Measurements from ENCODE around the gene KANSL1. TPM values are rescaled to one million over a fixed set of nuclear protein-coding genes. Genes with fewer than 3 reads are reported as not detected.

KANSL1 gene
- total RNA-seq, 2 experiments from 2014 or later = 60.9 to 65.5 TPM

- H3K9me3 Mint-ChIP-seq = no peaks in the 10 kb centered on the region
- H3K4me1 Mint-ChIP-seq = peaks cover 71% of the 10 kb centered on the region
- no peak overlapping the region for H3K4me3 Mint-ChIP-seq
- DNase-seq = no peak
- H3K36me3 Mint-ChIP-seq = peaks cover 40% of the 10 kb centered on the region
- no peaks in the 10 kb centered on the region for H3K27me3 Mint-ChIP-seq
- H3K27ac Mint-ChIP-seq = peak overlapping the region; percentile 30
Observed at GRCh38 chr17:46163929-46164594, 29.2 kb downstream of the KANSL1 start.

- peaks cover 73% of the 10 kb centered on the region for H3K4me1 Mint-ChIP-seq
- H3K9me3 Mint-ChIP-seq = no peaks in the 10 kb centered on the region
- H3K4me3 Mint-ChIP-seq = no peak overlapping the region
- H3K36me3 Mint-ChIP-seq = peaks cover 36% of the 10 kb centered on the region
- no peaks in the 10 kb centered on the region for H3K27me3 Mint-ChIP-seq
- no peak overlapping the region for H3K27ac Mint-ChIP-seq
- no peak for DNase-seq
Observed at GRCh38 chr17:46163316-46163715, 29.9 kb downstream of the KANSL1 start.

- peaks cover 71% of the 10 kb centered on the region for H3K4me1 Mint-ChIP-seq
- no peak overlapping the region for H3K27ac Mint-ChIP-seq
- no peak overlapping the region for H3K4me3 Mint-ChIP-seq
- no peak for DNase-seq
- peaks cover 34% of the 10 kb centered on the region for H3K36me3 Mint-ChIP-seq
- no peaks in the 10 kb centered on the region for H3K27me3 Mint-ChIP-seq
- H3K9me3 Mint-ChIP-seq = no peaks in the 10 kb centered on the region
Observed at GRCh38 chr17:46162866-46163265, 30.4 kb downstream of the KANSL1 start.

DNA sequence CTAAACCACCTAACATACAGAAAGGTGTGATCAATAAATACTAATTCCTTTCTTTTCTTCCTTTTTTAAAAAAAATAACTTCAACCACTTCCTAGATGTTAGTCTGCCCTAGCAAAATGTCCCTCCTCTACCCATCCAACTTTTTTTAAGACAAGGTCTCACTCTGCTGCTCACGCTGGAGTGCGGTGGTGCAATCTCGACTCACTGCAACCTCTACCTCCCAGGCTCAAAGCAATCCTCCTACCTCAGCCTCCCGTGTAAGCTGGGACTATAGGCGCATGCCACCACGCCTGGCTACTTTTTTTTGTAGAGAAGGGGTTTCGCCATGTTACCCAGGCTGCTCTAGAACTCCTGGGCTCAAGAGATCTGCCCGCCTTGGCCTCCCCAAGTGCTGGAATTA lies 33.1 kb downstream of the KANSL1 start:
- H3K36me3 Mint-ChIP-seq = peaks cover 39% of the 10 kb centered on the region
- no peak overlapping the region for H3K4me3 Mint-ChIP-seq
- H3K9me3 Mint-ChIP-seq = no peaks in the 10 kb centered on the region
- H3K4me1 Mint-ChIP-seq = peaks cover 85% of the 10 kb centered on the region
- no peak for DNase-seq
- peak overlapping the region; percentile 61 for H3K27ac Mint-ChIP-seq
- no peaks in the 10 kb centered on the region for H3K27me3 Mint-ChIP-seq

DNA sequence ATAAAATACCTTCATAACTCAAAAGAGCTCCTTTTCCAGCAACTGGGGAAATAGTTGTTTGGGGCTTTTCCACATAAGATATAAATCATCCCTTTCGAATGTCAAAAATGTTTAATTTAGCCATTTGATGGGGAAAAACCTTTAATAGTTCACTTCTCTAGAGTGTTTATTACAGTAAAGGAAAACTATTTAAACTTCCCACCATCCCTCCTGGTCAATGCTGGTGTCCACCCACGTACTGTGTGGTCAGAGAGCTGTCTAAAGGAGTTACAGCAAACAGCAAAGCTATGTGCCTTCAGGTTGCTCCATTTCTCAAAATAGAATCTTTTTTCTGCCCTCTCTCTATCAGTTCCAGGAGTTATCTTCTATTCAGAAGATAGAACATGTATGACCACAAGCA lies 33.5 kb downstream of the KANSL1 start:
- no peak for DNase-seq
- Mint-ChIP-seq H3K27me3 (no peaks in the 10 kb centered on the region), H3K27ac (no peak overlapping the region), H3K4me3 (no peak overlapping the region), H3K4me1 (peaks cover 83% of the 10 kb centered on the region), H3K36me3 (peaks cover 39% of the 10 kb centered on the region), H3K9me3 (no peaks in the 10 kb centered on the region)

GRCh38 chr17:46158323-46159296 lies 34.6 kb downstream of the KANSL1 start:
- Mint-ChIP-seq H3K4me3 (no peak overlapping the region), H3K4me1 (peaks cover 82% of the 10 kb centered on the region), H3K9me3 (no peaks in the 10 kb centered on the region), H3K27ac (peak overlapping the region; percentile 40), H3K27me3 (no peaks in the 10 kb centered on the region), H3K36me3 (peaks cover 38% of the 10 kb centered on the region)
- no peak for DNase-seq

DNA sequence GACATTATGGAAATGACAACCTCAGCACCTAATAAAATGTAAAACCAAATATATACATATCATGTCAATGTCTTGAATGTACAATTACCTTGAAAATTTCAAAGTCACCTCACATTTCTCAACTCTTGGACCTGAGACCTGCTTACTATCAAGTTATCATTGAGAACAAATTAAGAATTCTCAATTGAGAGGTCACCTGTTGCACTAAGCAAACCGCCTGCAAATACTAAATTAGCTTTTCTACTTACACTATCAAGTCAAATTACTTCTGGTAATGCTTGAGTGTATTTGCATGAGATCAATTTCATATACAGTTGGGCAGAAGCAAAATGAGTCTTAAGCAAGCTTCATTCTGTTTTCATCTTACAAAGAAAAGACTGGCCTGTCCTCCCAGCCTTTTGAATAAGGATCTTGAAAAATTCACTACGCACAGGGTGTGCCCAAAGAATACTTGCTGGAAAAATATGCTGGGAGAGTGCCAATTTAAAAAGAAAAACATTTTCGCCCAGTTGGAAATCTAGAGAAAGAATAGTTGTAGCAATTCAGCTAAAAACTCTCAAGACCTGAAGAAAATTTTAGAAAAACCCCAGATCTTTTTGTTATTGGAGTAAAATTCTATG lies 35.7 kb downstream of the KANSL1 start:
- no peaks in the 10 kb centered on the region for H3K9me3 Mint-ChIP-seq
- peak overlapping the region; percentile 89 for H3K27ac Mint-ChIP-seq
- H3K27me3 Mint-ChIP-seq = no peaks in the 10 kb centered on the region
- peaks cover 80% of the 10 kb centered on the region for H3K4me1 Mint-ChIP-seq
- no peak for DNase-seq
- H3K36me3 Mint-ChIP-seq = peaks cover 31% of the 10 kb centered on the region
- peak overlapping the region; percentile 3 for H3K4me3 Mint-ChIP-seq

DNA sequence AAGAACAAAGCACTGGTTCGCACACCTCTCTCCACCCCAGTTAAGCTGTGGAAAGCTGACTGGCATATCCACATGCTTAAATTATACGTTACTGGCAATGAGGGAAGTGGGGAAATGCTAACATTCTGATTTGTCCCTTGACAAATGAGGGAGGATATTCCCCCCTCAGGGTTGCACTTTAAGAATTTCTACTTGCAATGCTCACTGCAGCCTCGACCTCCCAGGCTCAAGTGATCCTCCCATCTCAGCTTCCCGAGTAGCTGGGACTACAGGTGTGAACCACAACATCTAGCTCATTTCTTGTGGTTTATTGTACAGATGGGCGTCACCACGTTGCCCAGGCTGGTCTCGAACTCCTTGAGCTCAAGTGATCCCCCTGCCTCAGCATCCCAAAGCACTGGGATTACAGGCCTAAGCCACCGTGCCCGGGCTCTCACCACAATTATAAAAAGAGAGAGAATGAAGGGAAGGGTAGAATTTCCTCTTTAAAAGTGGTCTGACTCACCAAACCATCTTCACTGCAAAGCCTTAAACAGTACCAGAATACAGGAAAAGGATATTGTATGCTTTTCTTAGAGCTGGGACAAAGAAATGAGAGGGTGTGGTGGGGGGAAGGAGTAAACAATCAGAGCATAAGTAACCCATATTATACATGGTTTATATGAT lies 38.9 kb downstream of the KANSL1 start:
- DNase-seq = peak; percentile 31
- H3K4me1 Mint-ChIP-seq = peaks cover 78% of the 10 kb centered on the region
- peak overlapping the region; percentile 54 for H3K4me3 Mint-ChIP-seq
- H3K36me3 Mint-ChIP-seq = peaks cover 27% of the 10 kb centered on the region
- H3K9me3 Mint-ChIP-seq = peaks cover 3% of the 10 kb centered on the region
- H3K27ac Mint-ChIP-seq = peak overlapping the region; percentile 62
- H3K27me3 Mint-ChIP-seq = no peaks in the 10 kb centered on the region

GRCh38 chr17:46152423-46152822 lies 40.8 kb downstream of the KANSL1 start:
- no peak overlapping the region for H3K4me3 Mint-ChIP-seq
- no peak overlapping the region for H3K27ac Mint-ChIP-seq
- H3K36me3 Mint-ChIP-seq = peaks cover 40% of the 10 kb centered on the region
- H3K9me3 Mint-ChIP-seq = peaks cover 3% of the 10 kb centered on the region
- no peaks in the 10 kb centered on the region for H3K27me3 Mint-ChIP-seq
- no peak for DNase-seq
- peaks cover 83% of the 10 kb centered on the region for H3K4me1 Mint-ChIP-seq

- Mint-ChIP-seq H3K27me3 (no peaks in the 10 kb centered on the region), H3K9me3 (peaks cover 3% of the 10 kb centered on the region), H3K4me3 (no peak overlapping the region), H3K4me1 (peaks cover 82% of the 10 kb centered on the region), H3K27ac (no peak overlapping the region), H3K36me3 (peaks cover 42% of the 10 kb centered on the region)
- DNase-seq = no peak
Observed at GRCh38 chr17:46151762-46152161, 41.5 kb downstream of the KANSL1 start.

- Mint-ChIP-seq H3K4me1 (peaks cover 80% of the 10 kb centered on the region), H3K4me3 (no peak overlapping the region), H3K27ac (no peak overlapping the region), H3K36me3 (peaks cover 43% of the 10 kb centered on the region), H3K27me3 (no peaks in the 10 kb centered on the region), H3K9me3 (peaks cover 3% of the 10 kb centered on the region)
- DNase-seq = no peak
Observed at GRCh38 chr17:46150216-46150963, 42.8 kb downstream of the KANSL1 start.

DNA sequence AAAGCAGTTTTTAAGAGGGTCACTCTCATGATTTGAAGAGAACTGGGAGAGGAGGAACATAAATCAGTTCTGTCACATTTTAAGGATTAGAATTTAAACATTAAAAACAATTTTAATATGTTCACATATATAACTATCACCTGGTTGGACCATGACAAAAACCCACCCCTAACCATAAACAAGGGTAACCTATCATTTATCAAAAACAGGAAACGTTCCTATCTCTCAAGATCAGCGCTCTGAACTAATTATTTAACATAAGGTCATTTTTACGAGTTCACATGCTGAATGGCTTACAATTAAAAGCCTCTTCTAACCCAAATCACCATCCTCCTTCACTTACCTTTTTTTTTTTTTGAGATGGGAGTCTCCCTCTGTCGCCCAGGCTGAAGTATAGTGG lies 45.0 kb downstream of the KANSL1 start:
- peaks cover 3% of the 10 kb centered on the region for H3K9me3 Mint-ChIP-seq
- no peak for DNase-seq
- H3K27me3 Mint-ChIP-seq = no peaks in the 10 kb centered on the region
- H3K27ac Mint-ChIP-seq = peak overlapping the region; percentile 35
- H3K36me3 Mint-ChIP-seq = peaks cover 42% of the 10 kb centered on the region
- peaks cover 82% of the 10 kb centered on the region for H3K4me1 Mint-ChIP-seq
- H3K4me3 Mint-ChIP-seq = no peak overlapping the region

- Mint-ChIP-seq H3K9me3 (peaks cover 3% of the 10 kb centered on the region), H3K27me3 (no peaks in the 10 kb centered on the region), H3K4me3 (peak overlapping the region; percentile 35), H3K27ac (peak overlapping the region; percentile 76), H3K36me3 (peaks cover 41% of the 10 kb centered on the region), H3K4me1 (peaks cover 81% of the 10 kb centered on the region)
- DNase-seq = no peak
Observed at GRCh38 chr17:46147296-46147695, 45.9 kb downstream of the KANSL1 start.

DNA sequence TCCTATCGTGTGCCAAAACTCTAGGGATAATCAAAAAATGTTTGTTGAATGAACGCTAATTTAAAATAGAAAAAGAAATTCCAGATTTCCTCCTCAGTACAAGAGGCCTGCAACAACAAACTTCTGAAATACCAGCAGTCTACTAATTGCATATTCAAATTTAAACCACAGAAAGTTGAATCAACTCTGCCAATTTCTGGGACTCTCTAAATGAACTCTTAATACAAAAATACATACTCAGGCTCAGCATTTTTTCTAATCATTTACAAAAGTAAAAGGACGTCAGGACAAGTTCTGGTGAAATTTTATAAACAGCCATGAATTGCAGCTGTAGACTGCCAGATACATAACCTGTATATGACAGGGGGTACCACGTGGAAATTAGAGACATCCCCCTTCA lies 49.0 kb downstream of the KANSL1 start:
- Mint-ChIP-seq H3K27ac (peak overlapping the region; percentile 43), H3K4me3 (no peak overlapping the region), H3K4me1 (peaks cover 88% of the 10 kb centered on the region), H3K27me3 (no peaks in the 10 kb centered on the region), H3K36me3 (peaks cover 41% of the 10 kb centered on the region), H3K9me3 (no peaks in the 10 kb centered on the region)
- no peak for DNase-seq
